OCI-LY1 (cell line): ENCODE measurements around the gene RABGAP1L.

ENCODE experiments used
- H2AFZ ChIP-seq: fragments of 200-600 bp; sonication (generic), shearing (Covaris generic); 2 replicates; pipeline ENCODE4 v1.6.0; 2014; ENCODE audit warnings: antibody characterized with exemption, mild to moderate bottlenecking, low read length
- H3F3A ChIP-seq: fragments of 200-600 bp; sonication (generic), shearing (Covaris generic); 2 replicates; pipeline ENCODE4 v1.6.0; 2014; ENCODE audit warnings: mild to moderate bottlenecking, antibody characterized with exemption, low read length, moderate library complexity; ENCODE audit not compliant: insufficient read depth
- H3K27ac ChIP-seq: fragments of 200-600 bp; sonication (generic); 2 replicates; pipeline ENCODE4 v1.5.1; 2014; ENCODE audit warnings: low read length, mixed run types, mild to moderate bottlenecking, low read depth; ENCODE audit not compliant: poor library complexity, severe bottlenecking
- H3K27me3 ChIP-seq: fragments of 200-600 bp; sonication (generic); 2 replicates; pipeline ENCODE4 v1.6.0; 2014; ENCODE audit warnings: antibody characterized with exemption, mild to moderate bottlenecking, low read length, moderate library complexity; ENCODE audit not compliant: insufficient read depth
- H3K36me3 ChIP-seq: fragments of 200-600 bp; sonication (generic); 2 replicates; pipeline ENCODE4 v1.6.1; 2014; ENCODE audit warnings: mild to moderate bottlenecking, antibody characterized with exemption, low read length, moderate library complexity, mixed read lengths; ENCODE audit not compliant: insufficient read depth
- H3K4me1 ChIP-seq: fragments of 200-600 bp; sonication (generic); 2 replicates; pipeline ENCODE4 v1.5.1; 2014; ENCODE audit warnings: mild to moderate bottlenecking, low read length, moderate library complexity; ENCODE audit not compliant: insufficient read depth, severe bottlenecking
- H3K4me2 ChIP-seq: fragments of 200-600 bp; sonication (generic), shearing (Covaris generic); 2 replicates; pipeline ENCODE4 v1.6.1; 2014; ENCODE audit warnings: low read length
- H3K4me3 ChIP-seq: fragments of 200-600 bp; sonication (generic); 2 replicates; pipeline ENCODE4 v1.5.1; 2014; ENCODE audit warnings: low read length, low read depth, mild to moderate bottlenecking, mixed read lengths; ENCODE audit not compliant: poor library complexity, severe bottlenecking
- H3K79me2 ChIP-seq: fragments of 200-600 bp; shearing (Covaris generic); 2 replicates; pipeline ENCODE4 v1.6.1; 2016; ENCODE audit warnings: mixed run types, low read length, mixed read lengths; ENCODE audit not compliant: insufficient read depth
- H3K9ac ChIP-seq: fragments of 200-600 bp; sonication (generic), shearing (Covaris generic); 2 replicates; pipeline ENCODE4 v1.6.1; 2014; ENCODE audit warnings: mild to moderate bottlenecking, low read length, mixed read lengths
- H3K9me2 ChIP-seq: fragments of 200-600 bp; sonication (generic), shearing (Covaris generic); 2 replicates; pipeline ENCODE4 v1.6.1; 2014; ENCODE audit warnings: low read depth, mild to moderate bottlenecking, low read length, mixed read lengths
- H3K9me3 ChIP-seq: fragments of 200-600 bp; shearing (Covaris generic); 2 replicates; pipeline ENCODE4 v1.6.1; 2014; ENCODE audit warnings: low read length, mixed read lengths
- H4K20me1 ChIP-seq: fragments of 200-600 bp; sonication (generic), shearing (Covaris generic); 2 replicates; pipeline ENCODE4 v1.6.0; 2016; ENCODE audit warnings: mild to moderate bottlenecking, low read length; ENCODE audit not compliant: insufficient read depth
- EZH2 ChIP-seq: fragments of 200-600 bp; sonication (generic), shearing (Covaris generic); IDR thresholded peaks from 2 replicates; pipeline ENCODE4 v1.8.0; 2017; ENCODE audit warnings: borderline replicate concordance, mixed run types, mild to moderate bottlenecking, antibody characterized with exemption, low read length, moderate library complexity, mixed read lengths
- TF ChIP-seq, protein P1 (sequence below): fragments of 200-600 bp; sonication (generic), shearing (Covaris generic); IDR thresholded peaks from 2 replicates; pipeline ENCODE4 v1.5.1; 2017; ENCODE audit warnings: mild to moderate bottlenecking, antibody characterized with exemption, low read length, moderate library complexity, mixed read lengths

The RABGAP1L gene

GRCh38 chr1:174946031-174946430 is 786.7 kb downstream of the RABGAP1L start:
- Histone ChIP-seq H3K9ac (no peak overlapping the region), H3K9me2 (no peaks in the 10 kb centered on the region), H2AFZ (no peak overlapping the region), H3K4me3 (no peak overlapping the region), H3K36me3 (0 out of 2 replicates have a peak, but pooled peaks cover 2% of the 10 kb centered on the region), H3K79me2 (peaks cover 4% of the 10 kb centered on the region), H3F3A (no peaks in the 10 kb centered on the region), H3K4me2 (no peak overlapping the region), H4K20me1 (no peaks in the 10 kb centered on the region), H3K27ac (no peak overlapping the region), H3K4me1 (peaks cover 21% of the 10 kb centered on the region), H3K9me3 (no peaks in the 10 kb centered on the region), H3K27me3 (no peaks in the 10 kb centered on the region)
- TF ChIP-seq, protein P1, sequence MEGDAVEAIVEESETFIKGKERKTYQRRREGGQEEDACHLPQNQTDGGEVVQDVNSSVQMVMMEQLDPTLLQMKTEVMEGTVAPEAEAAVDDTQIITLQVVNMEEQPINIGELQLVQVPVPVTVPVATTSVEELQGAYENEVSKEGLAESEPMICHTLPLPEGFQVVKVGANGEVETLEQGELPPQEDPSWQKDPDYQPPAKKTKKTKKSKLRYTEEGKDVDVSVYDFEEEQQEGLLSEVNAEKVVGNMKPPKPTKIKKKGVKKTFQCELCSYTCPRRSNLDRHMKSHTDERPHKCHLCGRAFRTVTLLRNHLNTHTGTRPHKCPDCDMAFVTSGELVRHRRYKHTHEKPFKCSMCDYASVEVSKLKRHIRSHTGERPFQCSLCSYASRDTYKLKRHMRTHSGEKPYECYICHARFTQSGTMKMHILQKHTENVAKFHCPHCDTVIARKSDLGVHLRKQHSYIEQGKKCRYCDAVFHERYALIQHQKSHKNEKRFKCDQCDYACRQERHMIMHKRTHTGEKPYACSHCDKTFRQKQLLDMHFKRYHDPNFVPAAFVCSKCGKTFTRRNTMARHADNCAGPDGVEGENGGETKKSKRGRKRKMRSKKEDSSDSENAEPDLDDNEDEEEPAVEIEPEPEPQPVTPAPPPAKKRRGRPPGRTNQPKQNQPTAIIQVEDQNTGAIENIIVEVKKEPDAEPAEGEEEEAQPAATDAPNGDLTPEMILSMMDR: no peak
- TF ChIP-seq EZH2: no peak

DNA sequence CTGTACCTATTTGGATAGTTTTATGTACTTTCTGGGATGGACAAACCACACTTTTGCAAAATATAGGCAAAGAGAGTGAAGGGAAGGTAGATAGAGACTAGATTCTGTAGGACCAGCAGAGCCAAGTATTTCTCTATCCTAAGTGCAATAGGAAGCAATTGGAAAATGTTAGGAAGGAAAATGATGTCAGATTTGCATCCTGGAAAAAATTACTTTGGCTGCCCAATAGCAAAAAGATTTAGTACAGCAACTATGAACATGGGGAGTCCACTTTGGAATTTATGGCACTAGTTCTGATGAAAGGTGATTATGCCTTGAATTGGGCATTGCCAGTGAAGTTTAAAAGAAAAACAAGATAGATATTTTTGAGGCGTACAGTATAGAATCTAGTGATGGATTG is 789.7 kb downstream of the RABGAP1L start:
- Histone ChIP-seq H3F3A (no peaks in the 10 kb centered on the region), H3K27ac (no peak overlapping the region), H4K20me1 (no peaks in the 10 kb centered on the region)

GRCh38 chr1:174949645-174950044 is 790.3 kb downstream of the RABGAP1L start:
- H4K20me1 ChIP-seq: no peaks in the 10 kb centered on the region
- H3K4me3 ChIP-seq: no peak overlapping the region
- H3K27me3 ChIP-seq: no peaks in the 10 kb centered on the region
- H3F3A ChIP-seq: no peaks in the 10 kb centered on the region
- no peak overlapping the region for H3K9ac ChIP-seq
- no peak overlapping the region for H3K4me2 ChIP-seq
- H3K4me1 ChIP-seq: peaks cover 27% of the 10 kb centered on the region
- no peaks in the 10 kb centered on the region for H3K9me2 ChIP-seq
- peaks cover 4% of the 10 kb centered on the region; the same call in 1 of the 2 replicates for H3K79me2 ChIP-seq
- H3K36me3 ChIP-seq: no peaks in the 10 kb centered on the region
- H3K27ac ChIP-seq: no peak overlapping the region
- H2AFZ ChIP-seq: no peak overlapping the region
- H3K9me3 ChIP-seq: no peaks in the 10 kb centered on the region
- TF ChIP-seq, protein P1: no peak
- TF ChIP-seq EZH2: no peak

More for the DNA sequence above, 789.7 kb downstream of the RABGAP1L start:
- TF ChIP-seq, protein P1: no peak
- no peak for TF ChIP-seq EZH2
- H3K4me1 ChIP-seq: peaks cover 21% of the 10 kb centered on the region
- H3K9me2 ChIP-seq: no peaks in the 10 kb centered on the region
- H3K9me3 ChIP-seq: no peaks in the 10 kb centered on the region
- H3K27me3 ChIP-seq: no peaks in the 10 kb centered on the region
- H3K79me2 ChIP-seq: peaks cover 3% of the 10 kb centered on the region; the same call in 1 of the 2 replicates
- no peak overlapping the region for H3K4me2 ChIP-seq
- H3K4me3 ChIP-seq: no peak overlapping the region
- no peak overlapping the region for H2AFZ ChIP-seq
- H3K36me3 ChIP-seq: no peaks in the 10 kb centered on the region
- H3K9ac ChIP-seq: no peak overlapping the region
